Measurements from ENCODE around the gene SPTBN1. TPM values are rescaled to one million over a fixed set of nuclear protein-coding genes. Genes with fewer than 3 reads are reported as not detected.
A peak's percentile ranks its signal among the peaks of the same experiment; 100 is the strongest.

SPTBN1 gene
- total RNA-seq, 2 donors from 2014 or later, result 179 to 194 TPM

- Histone ChIP-seq H3K9me3 (ENCODE audit: control insufficient read depth, low read length) (no peaks in the 10 kb centered on the region), H3K4me3 (ENCODE audit: low read length) (no peak overlapping the region), H3K36me3 (ENCODE audit: control insufficient read depth, insufficient read depth, low read length) (peaks cover 49% of the 10 kb centered on the region), H3K4me1 (ENCODE audit: control insufficient read depth, insufficient read depth, low read length) (peaks cover 19% of the 10 kb centered on the region), H3K27ac (ENCODE audit: low read depth, low read length) (no peak overlapping the region), H3K27me3 (ENCODE audit: control insufficient read depth, insufficient read depth, low read length, poor library complexity, severe bottlenecking) (no peaks in the 10 kb centered on the region), H3K9ac (ENCODE audit: extremely low read depth, low read length, poor library complexity, severe bottlenecking) (no peak overlapping the region)
- Mint-ChIP-seq H3K36me3 (ENCODE audit: low read depth) (peaks cover 40% of the 10 kb centered on the region), H3K27me3 (ENCODE audit: insufficient read depth) (no peaks in the 10 kb centered on the region), H3K4me3 (no peak overlapping the region), H3K9me3 (no peaks in the 10 kb centered on the region), H3K27ac (no peak overlapping the region), H3K4me1 (peaks cover 52% of the 10 kb centered on the region)
- DNase-seq, result no peak
- no peak for TF ChIP-seq CTCF (conservative IDR thresholded peaks at IDR 0.05)
- WGBS, 2 experiments (ENCODE audit: insufficient coverage in 1 of 2, insufficient read length in 1 of 2), result 91 to 96% methylated on average over 4 of the region's 4 CpGs
These were observed 143.8 kb downstream of the SPTBN1 start for GRCh38 chr2:54599914-54600313.

DNA sequence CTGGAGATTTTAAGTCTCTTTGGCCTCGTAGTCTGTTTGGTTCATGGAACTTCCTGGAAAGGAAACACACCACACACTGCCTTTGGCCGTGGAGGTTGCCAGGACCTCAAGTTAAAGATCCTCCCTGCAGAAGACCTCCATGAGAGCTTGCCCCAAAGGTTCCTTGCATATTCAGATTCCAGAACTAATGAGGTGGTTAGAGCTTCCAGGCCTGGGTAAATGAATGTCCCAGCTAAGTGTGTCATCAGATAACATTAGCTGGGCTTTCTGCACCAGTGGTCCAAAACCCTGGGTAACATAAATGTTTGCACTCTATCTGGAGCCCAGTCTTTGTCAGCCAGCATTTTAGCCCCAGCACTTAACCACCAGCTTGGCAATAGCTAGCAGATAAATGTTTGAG is 145.2 kb downstream of the SPTBN1 start:
- DNase-seq, result no peak
- Mint-ChIP-seq H3K4me3 (no peak overlapping the region), H3K4me1 (peaks cover 53% of the 10 kb centered on the region), H3K36me3 (ENCODE audit: low read depth) (peaks cover 34% of the 10 kb centered on the region), H3K9me3 (no peaks in the 10 kb centered on the region), H3K27me3 (ENCODE audit: insufficient read depth) (no peaks in the 10 kb centered on the region), H3K27ac (peak overlapping the region; percentile 46)
- H3K9ac ChIP-seq (ENCODE audit: extremely low read depth, low read length, poor library complexity, severe bottlenecking), result no peak overlapping the region
- TF ChIP-seq CTCF (conservative IDR thresholded peaks at IDR 0.05), result no peak
- H3K27ac ChIP-seq (ENCODE audit: low read depth, low read length), result no peak overlapping the region
- no peaks in the 10 kb centered on the region for H3K27me3 ChIP-seq (ENCODE audit: control insufficient read depth, insufficient read depth, low read length, poor library complexity, severe bottlenecking)
- peaks cover 49% of the 10 kb centered on the region for H3K36me3 ChIP-seq (ENCODE audit: control insufficient read depth, insufficient read depth, low read length)
- 97% methylated on average over 2 of the region's 2 CpGs; no CpG with 5 or more reads in 1 of the 2 experiments for WGBS, 2 experiments (ENCODE audit: insufficient coverage in 1 of 2, insufficient read length in 1 of 2)
- peaks cover 21% of the 10 kb centered on the region for H3K4me1 ChIP-seq (ENCODE audit: control insufficient read depth, insufficient read depth, low read length)
- H3K9me3 ChIP-seq (ENCODE audit: control insufficient read depth, low read length), result no peaks in the 10 kb centered on the region
- no peak overlapping the region for H3K4me3 ChIP-seq (ENCODE audit: low read length)

DNA sequence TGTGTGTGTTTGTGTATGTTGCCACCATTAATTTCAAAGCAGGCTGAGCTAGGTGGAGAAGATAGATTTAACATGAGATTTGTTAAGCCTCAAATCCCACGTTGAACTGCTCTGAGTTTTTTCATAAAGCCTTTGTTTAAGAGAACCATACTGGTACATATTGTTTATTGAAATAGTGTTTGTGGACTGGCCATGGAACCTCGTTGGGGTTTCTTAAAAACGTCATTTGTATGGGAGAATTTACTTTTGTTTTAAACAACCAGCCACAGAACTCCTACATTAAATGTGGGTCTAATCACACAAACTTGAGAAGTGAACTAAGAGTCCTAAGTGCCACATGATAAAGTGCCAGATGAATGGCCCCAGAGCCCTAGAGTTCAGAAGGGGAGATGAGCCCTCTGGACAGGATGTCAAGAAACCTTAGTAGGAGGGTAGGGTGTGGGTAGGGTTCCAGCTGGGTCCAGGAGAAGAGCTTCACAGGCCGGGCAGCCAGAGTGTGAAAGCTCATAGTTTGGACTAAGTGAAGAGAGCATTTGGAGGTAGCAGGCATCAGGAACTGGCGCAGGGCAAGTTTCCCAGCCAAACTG is 146.7 kb downstream of the SPTBN1 start:
- TF ChIP-seq CTCF (conservative IDR thresholded peaks at IDR 0.05), result no peak
- Histone ChIP-seq H3K36me3 (ENCODE audit: control insufficient read depth, insufficient read depth, low read length) (peaks cover 48% of the 10 kb centered on the region), H3K27ac (ENCODE audit: low read depth, low read length) (no peak overlapping the region), H3K9ac (ENCODE audit: extremely low read depth, low read length, poor library complexity, severe bottlenecking) (no peak overlapping the region), H3K4me1 (ENCODE audit: control insufficient read depth, insufficient read depth, low read length) (peaks cover 21% of the 10 kb centered on the region), H3K4me3 (ENCODE audit: low read length) (no peak overlapping the region), H3K27me3 (ENCODE audit: control insufficient read depth, insufficient read depth, low read length, poor library complexity, severe bottlenecking) (no peaks in the 10 kb centered on the region), H3K9me3 (ENCODE audit: control insufficient read depth, low read length) (no peaks in the 10 kb centered on the region)
- peak overlapping the region; percentile 19 for H3K27ac Mint-ChIP-seq
- no peaks in the 10 kb centered on the region for H3K27me3 Mint-ChIP-seq (ENCODE audit: insufficient read depth)
- H3K9me3 Mint-ChIP-seq, result no peaks in the 10 kb centered on the region
- peaks cover 50% of the 10 kb centered on the region for H3K4me1 Mint-ChIP-seq
- 91 to 100% methylated on average over 1 to 5 of the region's 5 CpGs for WGBS, 2 experiments (ENCODE audit: insufficient coverage in 1 of 2, insufficient read length in 1 of 2)
- no peak overlapping the region for H3K4me3 Mint-ChIP-seq
- no peak for DNase-seq
- H3K36me3 Mint-ChIP-seq (ENCODE audit: low read depth), result peaks cover 30% of the 10 kb centered on the region

Data from endodermal cell (in vitro differentiated cells).